ENCODE data around the gene ST6GALNAC2. TPM values are rescaled to one million over a fixed set of nuclear protein-coding genes. Genes with fewer than 3 reads are reported as not detected.

The ST6GALNAC2 gene
- total and polyA plus RNA-seq, 2 experiments from 2014 or later, result 0.31 TPM; not detected in 1

DNA sequence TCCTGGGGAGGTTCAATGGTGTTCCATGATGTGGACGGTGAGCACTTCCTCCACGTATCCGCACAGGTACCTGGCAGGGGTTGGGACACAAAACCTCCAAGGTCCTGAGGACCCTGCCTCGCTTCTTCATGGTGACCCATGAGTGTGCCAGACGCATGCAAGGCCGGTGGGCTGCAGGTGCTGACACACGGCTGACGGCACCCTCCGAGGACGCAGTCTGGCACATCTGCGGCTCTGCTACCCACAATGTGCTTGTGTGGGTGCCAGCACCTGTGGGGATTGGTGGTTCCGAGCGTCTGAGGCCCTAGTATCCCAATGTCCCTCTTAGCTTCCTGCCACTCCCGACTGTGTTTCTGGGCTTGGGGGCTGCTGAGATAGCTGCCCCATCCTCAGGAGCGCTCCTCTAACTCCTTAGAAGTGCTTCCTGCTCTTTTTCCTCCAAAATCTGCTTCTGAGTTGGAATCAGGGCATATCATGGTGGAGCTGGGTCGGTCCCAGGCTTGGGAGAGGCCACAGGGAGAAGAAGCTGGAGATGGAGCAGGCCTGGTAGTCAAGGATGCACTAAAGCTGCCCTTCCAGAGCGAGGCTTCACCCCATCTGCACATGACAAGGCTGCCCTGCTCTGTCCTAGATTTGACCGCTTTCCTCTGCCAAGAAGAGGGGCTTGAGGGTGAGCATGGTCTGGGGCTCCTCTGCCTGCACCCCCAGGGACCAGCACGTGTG, 49.7 kb downstream of the ST6GALNAC2 start (continued):
- TF ChIP-seq ZNF114 (CRISPR knock-in tag; IDR thresholded peaks at IDR 0.05) (no peak), POLR2AphosphoS5 (IDR thresholded peaks at IDR 0.05; ENCODE audit: low read depth) (no peak)
- TF ChIP-seq, protein P1, sequence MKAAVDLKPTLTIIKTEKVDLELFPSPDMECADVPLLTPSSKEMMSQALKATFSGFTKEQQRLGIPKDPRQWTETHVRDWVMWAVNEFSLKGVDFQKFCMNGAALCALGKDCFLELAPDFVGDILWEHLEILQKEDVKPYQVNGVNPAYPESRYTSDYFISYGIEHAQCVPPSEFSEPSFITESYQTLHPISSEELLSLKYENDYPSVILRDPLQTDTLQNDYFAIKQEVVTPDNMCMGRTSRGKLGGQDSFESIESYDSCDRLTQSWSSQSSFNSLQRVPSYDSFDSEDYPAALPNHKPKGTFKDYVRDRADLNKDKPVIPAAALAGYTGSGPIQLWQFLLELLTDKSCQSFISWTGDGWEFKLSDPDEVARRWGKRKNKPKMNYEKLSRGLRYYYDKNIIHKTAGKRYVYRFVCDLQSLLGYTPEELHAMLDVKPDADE (IDR thresholded peaks at IDR 0.05), result no peak
- TF ChIP-seq, protein P2, sequence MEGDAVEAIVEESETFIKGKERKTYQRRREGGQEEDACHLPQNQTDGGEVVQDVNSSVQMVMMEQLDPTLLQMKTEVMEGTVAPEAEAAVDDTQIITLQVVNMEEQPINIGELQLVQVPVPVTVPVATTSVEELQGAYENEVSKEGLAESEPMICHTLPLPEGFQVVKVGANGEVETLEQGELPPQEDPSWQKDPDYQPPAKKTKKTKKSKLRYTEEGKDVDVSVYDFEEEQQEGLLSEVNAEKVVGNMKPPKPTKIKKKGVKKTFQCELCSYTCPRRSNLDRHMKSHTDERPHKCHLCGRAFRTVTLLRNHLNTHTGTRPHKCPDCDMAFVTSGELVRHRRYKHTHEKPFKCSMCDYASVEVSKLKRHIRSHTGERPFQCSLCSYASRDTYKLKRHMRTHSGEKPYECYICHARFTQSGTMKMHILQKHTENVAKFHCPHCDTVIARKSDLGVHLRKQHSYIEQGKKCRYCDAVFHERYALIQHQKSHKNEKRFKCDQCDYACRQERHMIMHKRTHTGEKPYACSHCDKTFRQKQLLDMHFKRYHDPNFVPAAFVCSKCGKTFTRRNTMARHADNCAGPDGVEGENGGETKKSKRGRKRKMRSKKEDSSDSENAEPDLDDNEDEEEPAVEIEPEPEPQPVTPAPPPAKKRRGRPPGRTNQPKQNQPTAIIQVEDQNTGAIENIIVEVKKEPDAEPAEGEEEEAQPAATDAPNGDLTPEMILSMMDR (conservative IDR thresholded peaks at IDR 0.05; ENCODE audit: low read depth in 2 of 2), result no peak

- no peak overlapping the region for H3K27ac Mint-ChIP-seq
- TF ChIP-seq, protein P2 (conservative IDR thresholded peaks at IDR 0.05; ENCODE audit: low read depth in 2 of 2), result no peak
- TF ChIP-seq CREB1 (CRISPR knock-in tag; IDR thresholded peaks at IDR 0.05; ENCODE audit: low read depth) (no peak), REST (IDR thresholded peaks at IDR 0.05; ENCODE audit: unreplicated experiment) (no peak)
These were observed 50.6 kb downstream of the ST6GALNAC2 start for GRCh38 chr17:76534831-76535732.

More at GRCh38 chr17:76534831-76535732, 50.6 kb downstream of the ST6GALNAC2 start:
- no peaks in the 10 kb centered on the region for H3K9me2 ChIP-seq (ENCODE audit: insufficient read depth)
- H3K79me2 ChIP-seq (replicated peaks; ENCODE audit: insufficient read depth), result no peaks in the 10 kb centered on the region
- ATAC-seq (no peak), DNase-seq (ENCODE audit: low spot score) (no peak)
- peaks cover 40% of the 10 kb centered on the region for H3K27me3 Mint-ChIP-seq (ENCODE audit: insufficient read depth, low read depth, poor library complexity)
- no peak overlapping the region; the same call in 2 of the 3 replicates for H3K4me3 Mint-ChIP-seq
- H3K9me3 Mint-ChIP-seq, result no peaks in the 10 kb centered on the region; the same call in 2 of the 3 replicates
- no peaks in the 10 kb centered on the region for H4K20me1 ChIP-seq (replicated peaks; ENCODE audit: insufficient read depth)
- no peaks in the 10 kb centered on the region for H3K36me3 ChIP-seq (ENCODE audit: insufficient read depth)
- H3K4me2 ChIP-seq, result no peak overlapping the region
- H3K4me1 Mint-ChIP-seq, result peaks cover 27% of the 10 kb centered on the region
- no peak overlapping the region for H2AFZ ChIP-seq
- H3K4me3 ChIP-seq, result no peak overlapping the region
- no peak overlapping the region for H3K27ac ChIP-seq (ENCODE audit: low read depth)
- H3F3A ChIP-seq (replicated peaks; ENCODE audit: low read depth), result 0 out of 2 replicates have a peak, but pooled peaks cover 10% of the 10 kb centered on the region
- H3K4me1 ChIP-seq (ENCODE audit: insufficient read depth), result no peaks in the 10 kb centered on the region; the same call in 1 of the 2 replicates
- H3K27me3 ChIP-seq (ENCODE audit: insufficient read depth), result peaks cover 47% of the 10 kb centered on the region
- no peaks in the 10 kb centered on the region for H3K36me3 Mint-ChIP-seq (ENCODE audit: low read depth)

All from GM23338 (cell line).